Coronary artery (tissue), 2 donors: Measurements from ENCODE around the gene FAXDC2.

ENCODE experiments used
- DNase-seq: peaks from one replicate; pipeline ENCODE4 v3.0.0-alpha.2; 2017; ENCODE audit warnings: low spot score
- H3K27ac ChIP-seq, 2 donors: fragments of 200-600 bp; sonication (generic); one replicate each; pipeline ENCODE4 v1.5.1; 2016 to 2019
- H3K4me3 ChIP-seq: fragments of 200-600 bp; sonication (generic); 2 replicates; pipeline ENCODE4 v1.5.1; 2016; ENCODE audit warnings: mild to moderate bottlenecking, moderate library complexity
- TF ChIP-seq, protein P1 (sequence below): fragments of 200-600 bp; sonication (generic); IDR thresholded peaks from one replicate; pipeline ENCODE4 v1.5.1; 2019; ENCODE audit warnings: antibody characterized with exemption

Gene FAXDC2

DNA sequence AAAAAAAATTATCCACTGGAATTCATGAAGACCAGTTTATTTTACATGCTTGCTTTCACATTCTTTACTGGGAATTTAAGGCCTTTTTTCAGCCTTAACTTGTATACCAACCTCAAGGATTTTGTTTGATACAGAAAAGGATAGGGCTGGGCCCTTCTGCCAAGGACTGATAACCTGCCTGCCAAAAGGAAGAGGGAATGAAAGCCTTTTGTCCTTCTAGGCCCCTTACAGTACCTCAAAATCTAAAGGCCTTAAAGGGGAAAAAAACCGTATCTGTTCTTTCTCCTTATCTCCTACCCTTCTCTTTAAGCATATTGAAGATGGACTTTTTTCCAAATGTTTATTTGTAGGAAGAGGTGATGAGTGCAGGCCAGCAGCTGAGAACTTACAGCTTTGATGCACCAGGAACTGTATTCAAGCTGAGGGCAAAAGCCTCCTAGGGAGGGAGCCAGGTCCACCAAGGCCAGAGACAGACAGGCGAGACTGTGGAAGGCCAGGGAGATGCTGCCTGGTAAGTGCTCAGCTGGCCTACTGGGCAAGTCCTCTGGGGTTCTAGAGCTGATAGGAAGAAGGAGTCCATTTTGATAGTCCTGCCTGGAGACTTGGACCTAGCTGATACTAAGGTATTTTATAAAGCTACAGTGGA, 31.8 kb downstream of the FAXDC2 start:
- TF ChIP-seq, protein P1, sequence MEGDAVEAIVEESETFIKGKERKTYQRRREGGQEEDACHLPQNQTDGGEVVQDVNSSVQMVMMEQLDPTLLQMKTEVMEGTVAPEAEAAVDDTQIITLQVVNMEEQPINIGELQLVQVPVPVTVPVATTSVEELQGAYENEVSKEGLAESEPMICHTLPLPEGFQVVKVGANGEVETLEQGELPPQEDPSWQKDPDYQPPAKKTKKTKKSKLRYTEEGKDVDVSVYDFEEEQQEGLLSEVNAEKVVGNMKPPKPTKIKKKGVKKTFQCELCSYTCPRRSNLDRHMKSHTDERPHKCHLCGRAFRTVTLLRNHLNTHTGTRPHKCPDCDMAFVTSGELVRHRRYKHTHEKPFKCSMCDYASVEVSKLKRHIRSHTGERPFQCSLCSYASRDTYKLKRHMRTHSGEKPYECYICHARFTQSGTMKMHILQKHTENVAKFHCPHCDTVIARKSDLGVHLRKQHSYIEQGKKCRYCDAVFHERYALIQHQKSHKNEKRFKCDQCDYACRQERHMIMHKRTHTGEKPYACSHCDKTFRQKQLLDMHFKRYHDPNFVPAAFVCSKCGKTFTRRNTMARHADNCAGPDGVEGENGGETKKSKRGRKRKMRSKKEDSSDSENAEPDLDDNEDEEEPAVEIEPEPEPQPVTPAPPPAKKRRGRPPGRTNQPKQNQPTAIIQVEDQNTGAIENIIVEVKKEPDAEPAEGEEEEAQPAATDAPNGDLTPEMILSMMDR = no peak
- DNase-seq = no peak
- peak overlapping the region in 1 of 2 donors; percentile 8 for H3K27ac ChIP-seq
- no peak overlapping the region for H3K4me3 ChIP-seq

DNA sequence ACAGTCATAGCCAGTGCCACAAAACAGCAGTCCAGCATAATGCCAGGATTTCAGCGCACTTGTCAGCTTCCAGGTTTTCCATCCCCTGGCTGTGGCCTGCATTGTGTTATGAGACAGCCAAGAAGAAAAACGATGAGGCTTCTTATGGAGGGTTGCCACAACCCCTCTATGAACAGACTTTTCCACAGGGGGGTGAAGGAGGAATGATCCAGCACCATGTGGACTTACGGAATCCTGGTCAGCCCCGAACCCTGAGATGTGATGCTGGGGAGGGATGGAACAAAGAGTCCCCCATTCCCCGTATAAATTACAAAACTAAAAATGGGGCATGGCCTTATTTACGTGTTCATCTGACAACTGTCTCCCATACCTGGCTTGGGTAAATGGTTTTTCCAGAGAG, 32.6 kb downstream of the FAXDC2 start:
- peak overlapping the region in 1 of 2 donors; percentile 8 for H3K27ac ChIP-seq
- DNase-seq = no peak
- TF ChIP-seq, protein P1 = no peak

DNA sequence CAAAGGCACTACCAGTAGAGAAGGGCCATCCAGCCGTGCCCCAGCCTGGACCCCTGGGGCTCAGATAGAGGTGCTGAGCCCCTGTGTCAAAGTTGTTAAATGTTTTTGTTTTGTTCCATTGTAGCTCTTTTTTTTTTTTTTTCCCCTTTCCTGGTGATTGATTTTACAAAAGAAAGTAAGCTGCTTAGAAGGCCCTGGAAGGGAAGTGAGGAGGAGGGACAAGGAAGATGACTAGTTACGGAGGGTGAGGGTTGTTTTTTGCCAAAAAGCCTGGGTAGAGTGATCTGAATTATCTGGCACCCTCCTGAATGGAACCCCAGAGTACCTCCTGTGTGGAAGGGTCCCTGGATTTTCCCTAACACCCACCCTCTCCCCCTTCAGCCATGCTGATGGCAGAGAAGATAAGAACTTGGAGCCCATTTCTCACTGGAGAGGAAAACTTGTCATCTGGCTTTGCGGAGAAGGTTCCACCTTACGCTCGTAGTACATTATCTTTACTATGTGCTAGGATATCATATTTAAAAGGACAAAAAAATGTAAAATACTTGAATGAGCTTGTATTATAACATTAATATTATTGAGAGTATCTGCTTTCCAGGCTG, 33.4 kb downstream of the FAXDC2 start:
- no peak for DNase-seq
- TF ChIP-seq, protein P1 = no peak
- H3K27ac ChIP-seq = peak overlapping the region in 1 of 2 donors; percentile 31
- no peak overlapping the region for H3K4me3 ChIP-seq

More for the DNA sequence above, 32.6 kb downstream of the FAXDC2 start:
- no peak overlapping the region for H3K4me3 ChIP-seq

DNA sequence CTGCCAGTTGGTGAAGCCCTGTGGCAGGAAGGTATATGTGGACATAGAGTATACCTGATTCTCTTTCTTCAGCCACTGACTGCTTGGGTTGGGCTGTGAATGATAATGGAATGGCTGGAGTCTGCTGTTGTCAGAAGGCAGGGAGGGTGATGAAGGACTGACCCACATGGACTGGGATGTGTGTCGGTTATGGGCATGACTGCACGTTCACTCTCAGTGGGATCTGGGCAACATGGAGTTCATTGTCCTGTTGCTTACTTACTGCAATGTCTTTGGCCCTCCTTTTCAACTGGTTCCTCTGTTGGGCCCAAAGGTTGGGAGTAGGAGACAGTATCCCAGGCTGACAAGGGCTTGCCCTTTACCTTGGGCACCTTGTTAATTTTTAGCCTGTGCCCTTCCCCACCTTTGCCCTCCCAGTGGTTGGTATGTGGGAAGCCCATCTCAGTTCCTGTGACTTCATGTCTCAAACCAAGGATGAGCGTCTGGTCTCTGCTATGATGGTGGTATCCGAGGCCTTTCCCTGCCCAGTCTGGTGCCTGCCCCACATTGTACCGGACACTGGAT, 34.6 kb downstream of the FAXDC2 start:
- Histone ChIP-seq H3K4me3 (no peak overlapping the region), H3K27ac (peak overlapping the region in 1 of 2 donors; percentile 15)
- TF ChIP-seq, protein P1 = no peak
- DNase-seq = no peak

DNA sequence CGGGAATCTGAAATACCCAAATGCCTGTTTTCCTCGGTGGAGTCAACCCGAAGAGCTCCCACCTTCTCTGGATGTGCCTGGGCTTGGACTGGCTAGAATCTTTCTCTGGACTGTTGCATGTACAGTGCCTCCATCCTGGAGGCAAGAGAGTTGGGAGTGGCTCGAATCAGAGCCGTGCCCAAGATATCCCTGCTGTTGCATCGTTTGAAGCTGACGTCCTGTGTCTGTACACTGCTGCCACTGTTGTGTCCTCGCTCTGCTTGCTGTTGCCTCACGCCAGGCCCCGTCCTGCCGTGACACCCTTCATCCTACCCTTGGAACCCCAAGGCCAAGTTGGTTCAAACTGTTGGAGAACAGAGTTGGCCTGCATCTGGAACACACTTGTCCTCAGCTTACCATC, 35.4 kb downstream of the FAXDC2 start:
- H3K4me3 ChIP-seq = no peak overlapping the region
- no peak overlapping the region for H3K27ac ChIP-seq
- no peak for DNase-seq
- TF ChIP-seq, protein P1 = no peak

DNA sequence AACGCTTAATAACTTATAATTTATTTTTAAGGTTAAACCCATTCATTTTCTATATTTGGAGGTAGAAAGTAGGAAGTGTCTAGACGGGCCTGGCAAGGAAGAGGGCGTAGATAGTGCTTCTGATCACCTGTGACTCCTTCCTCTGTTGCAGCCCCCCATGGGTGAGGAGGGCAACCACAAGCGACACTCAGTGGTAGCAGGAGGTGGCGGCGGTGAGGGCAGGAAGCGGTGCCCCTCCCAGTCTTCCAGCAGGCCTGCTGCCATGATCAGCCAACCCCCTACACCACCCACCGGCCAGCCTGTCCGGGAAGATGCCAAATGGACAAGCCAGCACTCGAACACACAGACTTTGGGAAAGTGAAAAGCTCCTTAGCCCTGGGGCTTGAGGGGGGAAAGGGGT, 36.7 kb downstream of the FAXDC2 start:
- TF ChIP-seq, protein P1 = no peak
- H3K27ac ChIP-seq = no peak overlapping the region
- DNase-seq = no peak
- H3K4me3 ChIP-seq = no peak overlapping the region

DNA sequence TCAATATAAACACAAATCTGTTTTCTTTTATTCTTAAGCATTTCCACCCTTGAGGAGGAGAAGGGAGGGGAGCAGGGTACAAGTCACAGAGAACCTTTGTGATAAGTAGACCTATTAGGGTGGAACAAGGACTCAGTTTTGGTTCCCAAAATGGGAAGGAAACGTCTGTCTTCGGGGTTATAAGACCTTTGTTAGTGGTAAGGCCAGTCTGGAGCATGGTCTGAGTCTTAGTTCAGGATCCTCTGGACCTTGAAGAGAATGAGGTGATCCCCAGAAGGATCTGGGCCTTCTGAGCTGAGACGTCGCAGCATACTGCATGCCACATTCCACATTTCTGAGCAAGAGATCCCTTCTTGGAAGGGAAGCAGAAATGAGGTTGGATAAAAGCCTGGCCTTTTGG, 37.2 kb downstream of the FAXDC2 start:
- no peak for DNase-seq
- H3K4me3 ChIP-seq = no peak overlapping the region
- H3K27ac ChIP-seq = no peak overlapping the region
- TF ChIP-seq, protein P1 = no peak
